ENCODE data around the gene VAPB.
"Not testable (repeated sequence)": the region's sequence is repeated elsewhere in the genome, so short reads cannot be mapped to it uniquely, and the experiment has no call there.

VAPB gene

GRCh38 chr20:58388882-58389323 is at the start of gene VAPB:
VAPB (plus strand) TSS chr20:58389229; CDS start chr20:58389460, 231 bp downstream.
- DNase-seq: peak; percentile 96

GRCh38 chr20:58339741-58340140 is 49.3 kb upstream of the VAPB start:
- DNase-seq: no peak

- DNase-seq: no peak
Measured at GRCh38 chr20:58340151-58340550, 48.9 kb upstream of the VAPB start.

GRCh38 chr20:58340853-58341252 is 48.2 kb upstream of the VAPB start:
- DNase-seq: no peak

- no peak for DNase-seq
Measured at GRCh38 chr20:58342104-58342945, 46.7 kb upstream of the VAPB start.

- no peak for DNase-seq
Measured at GRCh38 chr20:58344741-58345140, 44.3 kb upstream of the VAPB start.

- DNase-seq: no peak
Measured at GRCh38 chr20:58349570-58349969, 39.5 kb upstream of the VAPB start.

- DNase-seq: no peak
Measured at GRCh38 chr20:58352468-58352867, 36.6 kb upstream of the VAPB start.

- DNase-seq: no peak
Measured at GRCh38 chr20:58359441-58359840, 29.6 kb upstream of the VAPB start.

GRCh38 chr20:58360936-58361335 is 28.1 kb upstream of the VAPB start:
- DNase-seq: no peak

GRCh38 chr20:58361481-58362205 is 27.4 kb upstream of the VAPB start:
- no peak for DNase-seq

GRCh38 chr20:58362206-58362516 is 26.9 kb upstream of the VAPB start:
- DNase-seq: no peak

GRCh38 chr20:58362970-58363369 is 26.1 kb upstream of the VAPB start:
- no peak for DNase-seq

- no peak for DNase-seq
Measured at GRCh38 chr20:58366866-58367265, 22.2 kb upstream of the VAPB start.

- no peak for DNase-seq
Measured at GRCh38 chr20:58372806-58373205, 16.2 kb upstream of the VAPB start.

- DNase-seq: not testable (repeated sequence)
Measured at GRCh38 chr20:58373296-58373695, 15.7 kb upstream of the VAPB start.

- no peak for DNase-seq
Measured at GRCh38 chr20:58374027-58374850, 14.8 kb upstream of the VAPB start.

- no peak for DNase-seq
Measured at GRCh38 chr20:58374906-58375758, 13.9 kb upstream of the VAPB start.

GRCh38 chr20:58375759-58376352 is 13.2 kb upstream of the VAPB start:
- no peak for DNase-seq

GRCh38 chr20:58377017-58377416 is 12.0 kb upstream of the VAPB start:
- no peak for DNase-seq

- no peak for DNase-seq
Measured at GRCh38 chr20:58377766-58378401, 11.1 kb upstream of the VAPB start.

GRCh38 chr20:58378704-58379103 is 10.3 kb upstream of the VAPB start:
- DNase-seq: no peak

All from activated CD4-positive, alpha-beta T cell treated with anti-CD3 and anti-CD28 coated beads for 4 hours (primary cell).